K562 (cell line): ENCODE results near the gene KANK4. TPM values are rescaled to one million over a fixed set of nuclear protein-coding genes. Genes with fewer than 3 reads are reported as not detected.

Experiments used
- ATAC-seq: fragments of 200-7000 bp; cut with Tn5 transposase; 3 replicates; pipeline ENCODE4 v1.9.1; 2020; ENCODE audit warnings: moderate library complexity
- BruUV-seq: library from RNA; stranded (reverse); fragments of 400-500 nt; replicated peaks from 2 replicates; lab custom pipeline; 2021; lab: Mats Ljungman, UMichigan
- CTCF ChIA-PET: fragments of 300-600 bp; formaldehyde crosslinking; extraction: SDS; loops from one replicate; lab custom pipeline; 2021; ENCODE audit warnings: low intra/inter-chr PET ratio; lab: Yijun Ruan, JAX
- POLR2A ChIA-PET: fragments of 300-600, 350-650 bp; sonication (Branson Sonifier 250); formaldehyde crosslinking; extraction: SDS; loops from one replicate; lab custom pipeline; 2021; ENCODE audit warnings: antibody characterized with exemption, inconsistent platforms; lab: Yijun Ruan, JAX
- DNase-seq, 4 experiments: peaks; one replicate each; pipeline versions ENCODE4 v3.0.0 to v3.0.0-alpha.2; 2011 to 2018; ENCODE audit warnings: low spot score in 3 of 4, mixed read lengths in 3 of 4; ENCODE audit errors: extremely low read depth in 1 of 4
- FAIRE-seq: peaks from 2 replicates; lab custom pipeline; 2011; peaks lifted over from hg19 to GRCh38; lab: Jason Lieb, UNC
- H2AFZ ChIP-seq: 2 replicates; pipeline ENCODE4 v1.6.0; 2011; ENCODE audit warnings: low read depth, low read length, control low read depth, inconsistent platforms
- H3K27ac ChIP-seq: fragments of 200-600 bp; 3 replicates; pipeline ENCODE4 v1.8.0; 2011; ENCODE audit warnings: low read depth, mild to moderate bottlenecking, control low read depth, inconsistent platforms, low read length, moderate library complexity, mixed read lengths; ENCODE audit errors: extremely low read depth
- H3K27me3 ChIP-seq, 2 experiments: fragments of 300-600 bp in 1 of 2; 2 replicates in 1 of 2; 3 replicates in 1 of 2; pipeline versions ENCODE4 v1.6.0 to v1.8.0; 2011; ENCODE audit warnings: inconsistent platforms in 2 of 2, low read length in 2 of 2, mild to moderate bottlenecking in 1 of 2, mixed read lengths in 1 of 2, moderate library complexity in 1 of 2; ENCODE audit not compliant: control insufficient read depth in 2 of 2, insufficient read depth in 2 of 2
- H3K36me3 ChIP-seq: fragments of 300-600 bp; 3 replicates; pipeline ENCODE4 v1.8.0; 2011; ENCODE audit warnings: mild to moderate bottlenecking, low read length, inconsistent platforms; ENCODE audit not compliant: control insufficient read depth, insufficient read depth
- H3K4me1 ChIP-seq, 2 experiments: fragments of 200-600 bp in 1 of 2; replicated peaks in 1 of 2; 2 replicates in 1 of 2; 3 replicates in 1 of 2; pipeline versions ENCODE4 v1.5.1 to v1.8.0; 2011; ENCODE audit warnings: inconsistent platforms in 2 of 2, low read length in 2 of 2, mild to moderate bottlenecking in 1 of 2, mixed read lengths in 1 of 2, moderate library complexity in 1 of 2; ENCODE audit not compliant: control insufficient read depth in 2 of 2, insufficient read depth in 2 of 2
- H3K4me2 ChIP-seq: 2 replicates; pipeline ENCODE4 v1.6.1; 2011; ENCODE audit warnings: low read length, control low read depth, inconsistent platforms, mixed read lengths; ENCODE audit not compliant: insufficient read depth
- H3K4me3 ChIP-seq: fragments of 200-600 bp; sonication (generic), shearing (Covaris generic); 2 replicates; pipeline ENCODE4 v1.5.1; 2016; ENCODE audit warnings: control low read depth, inconsistent platforms
- H3K79me2 ChIP-seq: fragments of 200-600 bp; 3 replicates; pipeline ENCODE4 v1.8.0; 2011; ENCODE audit warnings: low read length, inconsistent platforms; ENCODE audit not compliant: control insufficient read depth, insufficient read depth
- H3K9ac ChIP-seq, 2 experiments: 2 replicates each; pipeline versions ENCODE4 v1.6.0 to v1.6.1; 2011; ENCODE audit warnings: low read depth in 2 of 2, low read length in 2 of 2, control low read depth in 1 of 2, inconsistent platforms in 1 of 2, mild to moderate bottlenecking in 1 of 2, mixed read lengths in 1 of 2; ENCODE audit not compliant: insufficient read depth in 1 of 2
- H3K9me1 ChIP-seq: one replicate; pipeline ENCODE4 v1.6.0; 2011; ENCODE audit warnings: inconsistent platforms, mild to moderate bottlenecking, low read length, moderate library complexity; ENCODE audit not compliant: control insufficient read depth, insufficient read depth
- H3K9me3 ChIP-seq: replicated peaks from 2 replicates; pipeline ENCODE4 v1.5.1; 2011; ENCODE audit warnings: low read depth, low read length, inconsistent platforms; ENCODE audit not compliant: control insufficient read depth, insufficient read depth
- H4K20me1 ChIP-seq: replicated peaks from 2 replicates; pipeline ENCODE4 v1.6.1; 2011; ENCODE audit warnings: low read length, inconsistent platforms, mixed read lengths; ENCODE audit not compliant: control insufficient read depth, insufficient read depth
- ETV1 ChIP-seq: fragments of 450-650 bp; conservative IDR thresholded peaks from 2 replicates; pipeline ENCODE4 v1.6.1; 2016; ENCODE audit warnings: missing genetic modification characterization, control low read depth, low read depth, missing compliant biosample characterization
- GABPA ChIP-seq: fragments of 200-800 bp; sonication (Bioruptor generic); conservative IDR thresholded peaks from 2 replicates; pipeline ENCODE4 v1.6.1; 2016; ENCODE audit warnings: low read depth, missing genetic modification characterization, missing compliant biosample characterization
- MTA3 ChIP-seq: fragments of 450-650 bp; formaldehyde crosslinking; IDR thresholded peaks from 2 replicates; pipeline ENCODE4 v1.6.1; 2017; ENCODE audit warnings: mild to moderate bottlenecking, borderline replicate concordance
- NFIC ChIP-seq: fragments of 450-650 bp; IDR thresholded peaks from 2 replicates; pipeline ENCODE4 v1.6.1; 2017; ENCODE audit warnings: mild to moderate bottlenecking, inconsistent platforms
- NFIX ChIP-seq: fragments of 250-450 bp; sonication (Bioruptor Pico); IDR thresholded peaks from 2 replicates; pipeline ENCODE4 v1.4.0; 2020; ENCODE audit warnings: low read depth, mild to moderate bottlenecking, moderate library complexity
- RAD21 ChIP-seq, 2 experiments: fragments of 250-450 bp in 1 of 2; fragments of 450-650 bp in 1 of 2; sonication (Bioruptor Pico) in 1 of 2; formaldehyde crosslinking in 1 of 2; IDR thresholded peaks in 1 of 2; conservative IDR thresholded peaks in 1 of 2; 2 replicates each; pipeline versions ENCODE4 v1.4.0 to v1.8.0; 2020 to 2022; ENCODE audit warnings: mild to moderate bottlenecking in 2 of 2, moderate library complexity in 1 of 2
- ZNF143 ChIP-seq: sonication (generic); formaldehyde crosslinking; IDR thresholded peaks from 2 replicates; pipeline ENCODE4 v1.9.0; 2022; ENCODE audit warnings: mild to moderate bottlenecking, missing genetic modification reagents
- WGBS: fragments of 100-300 bp; shearing (Covaris generic); methylation state at CpG from one replicate; pipeline ENCODE4 v1.1.6; 2016; ENCODE audit warnings: low coverage, mixed read lengths; ENCODE audit not compliant: insufficient coverage; ENCODE audit errors: missing lambda C conversion rate; 5-methylcytosine and 5-hydroxymethylcytosine counted together
- in situ Hi-C: fragments of 300-500 bp; cut with MboI; formaldehyde crosslinking; loops from 4 replicates; pipeline ENCODE4 v1.15.0; 2018; ENCODE audit warnings: inconsistent platforms, mixed read lengths
- intact Hi-C: fragments of 100-400 bp; cut with micrococcal nuclease; formaldehyde crosslinking; loops from 2 replicates; pipeline ENCODE4 v1.14.2; 2022
- polyA plus RNA-seq, 8 experiments: library from polyadenylated mRNA; depleted of rRNA in 4 of 8; stranded (reverse) in 5 of 8; unstranded in 3 of 8; fragments of >200 nt; fragmentation: Nextera tagmentation in 2 of 8; fragmentation: Illumina TruSeq in 1 of 8; extraction: Ambion mirVana in 2 of 8; extraction: Trizol in 1 of 8; gene quantifications; 2 replicates each; pipeline versions ENCODE4 v1.2.1 to v1.2.3, GENCODE V29; 2011 to 2014; ENCODE audit warnings: inconsistent platforms in 1 of 8, missing spikeins in 1 of 8
- total RNA-seq, 7 experiments: library from RNA; depleted of rRNA in 6 of 7; stranded (reverse); fragments of >200 nt in 6 of 7; fragmentation: Illumina TruSeq in 2 of 7; extraction: Trizol in 2 of 7; gene quantifications; 2 replicates each; pipeline versions ENCODE4 v1.2.1 to v1.2.3, GENCODE V29; 2011 to 2021; ENCODE audit warnings: low replicate concordance in 1 of 7

The KANK4 gene
- total and polyA plus RNA-seq, 9 of the 15 experiments (the other 6 are each of a cell fraction or from before 2014, with no cell fraction given) = not detected

- TF ChIP-seq ETV1 = peak; percentile 59
- TF ChIP-seq GABPA (tag) = 0 out of 2 replicates have a peak, but pooled peaks have one; percentile 41
- TF ChIP-seq MTA3 = no peak
- TF ChIP-seq ZNF143 (CRISPR knock-in tag) = no peak
These were observed 47.1 kb downstream of the KANK4 start (continued) for GRCh38 chr1:62271948-62272728.

DNA sequence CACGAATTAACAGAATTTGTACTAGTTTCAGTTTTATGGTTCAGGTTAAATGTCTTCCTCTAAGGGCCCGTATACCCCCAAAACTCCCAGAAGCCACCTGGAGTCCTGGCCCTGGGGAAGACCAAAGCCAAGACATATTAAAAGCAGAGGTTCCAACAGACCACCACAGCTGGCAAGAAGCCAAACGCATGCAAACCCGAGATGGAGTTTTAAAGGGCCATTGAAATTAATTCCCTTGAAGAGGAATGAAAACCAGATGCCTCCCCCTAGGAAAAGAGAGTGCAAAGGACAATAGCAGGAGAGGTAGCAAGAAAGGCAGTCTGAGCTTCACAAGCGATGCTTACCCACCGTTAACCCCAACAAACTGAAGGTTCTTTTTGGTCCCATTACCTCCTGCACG is 48.1 kb downstream of the KANK4 start:
- H3K4me2 ChIP-seq = no peak overlapping the region
- no peaks in the 10 kb centered on the region for H3K36me3 ChIP-seq
- no peak overlapping the region for H3K27ac ChIP-seq
- peaks cover 0 to 55% of the 10 kb centered on the region in 2 experiments; a peak in 3 of 5 replicates for H3K27me3 ChIP-seq
- WGBS = 1% methylated on average over 7 of the region's 7 CpGs
- BruUV-seq = no TSS peak
- H4K20me1 ChIP-seq = 0 out of 2 replicates have a peak, but pooled peaks cover 4% of the 10 kb centered on the region
- TF ChIP-seq NFIC (peak; percentile 69), RAD21 (CRISPR knock-in tag; conservative IDR thresholded peaks at IDR 0.05 in 1 of 2, IDR thresholded peaks at IDR 0.05 in 1 of 2) (no peak), NFIX (CRISPR knock-in tag) (0 out of 2 replicates have a peak, but pooled peaks have one; percentile 5)
- no peak overlapping the region for H2AFZ ChIP-seq
- in situ Hi-C loops (no loop called here), intact Hi-C loops (no loop called here)
- H3K9me1 ChIP-seq = no peaks in the 10 kb centered on the region
- no peak overlapping the region for H3K4me3 ChIP-seq
- no peaks in the 10 kb centered on the region for H3K9me3 ChIP-seq
- H3K9ac ChIP-seq = no peak overlapping the region
- no peak for FAIRE-seq
- no peak for ATAC-seq
- no peaks in the 10 kb centered on the region for H3K4me1 ChIP-seq
- ChIA-PET CTCF (no interaction called here), POLR2A (interaction anchor here (0.5 kb wide), 1 partner anchor 370 kb away, joined by 3 read pairs; no protein-coding TSS in a partner anchor)
- H3K79me2 ChIP-seq = no peaks in the 10 kb centered on the region
- no peak for DNase-seq
